Activated CD8-positive, alpha-beta memory T cell treated with anti-CD3 and anti-CD28 coated beads, Interleukin-2, amount 50 U/mL, for 1 hour (primary cell): ENCODE measurements around the gene FUNDC1.

Experiments
- DNase-seq: peaks from one replicate; pipeline ENCODE4 v3.0.0-alpha.2; 2020; ENCODE audit errors: extremely low read depth

Gene FUNDC1

GRCh38 chrX:44480591-44480990, 62.1 kb downstream of the FUNDC1 start:
- no peak for DNase-seq

- no peak for DNase-seq
These were observed 68.2 kb downstream of the FUNDC1 start for GRCh38 chrX:44474410-44474809.
